Effector memory CD4-positive, alpha-beta T cell (primary cell): ENCODE results near the gene ERRFI1.

ENCODE experiments used
- DNase-seq, 3 donors: peaks; one replicate each; pipeline ENCODE4 v3.0.0-alpha.2; 2020
- H3K27ac ChIP-seq: 2 replicates; pipeline ENCODE4 v1.7.0; 2013; ENCODE audit warnings: mild to moderate bottlenecking, low read length, moderate library complexity; ENCODE audit not compliant: insufficient read depth, poor library complexity, severe bottlenecking
- H3K27me3 ChIP-seq: replicated peaks from 2 replicates; pipeline ENCODE4 v1.7.0; 2013; ENCODE audit warnings: mild to moderate bottlenecking, low read length; ENCODE audit not compliant: insufficient read depth, control insufficient read depth, poor library complexity, severe bottlenecking
- H3K36me3 ChIP-seq: 2 replicates; pipeline ENCODE4 v1.7.0; 2013; ENCODE audit warnings: mild to moderate bottlenecking, low read length, moderate library complexity; ENCODE audit not compliant: control insufficient read depth, insufficient read depth
- H3K4me1 ChIP-seq: 2 replicates; pipeline ENCODE4 v1.7.0; 2013; ENCODE audit warnings: low read length, mild to moderate bottlenecking; ENCODE audit not compliant: control insufficient read depth, insufficient read depth, poor library complexity, severe bottlenecking
- H3K4me3 ChIP-seq: 2 replicates; pipeline ENCODE4 v1.7.0; 2013; ENCODE audit warnings: low read length, low read depth, mild to moderate bottlenecking; ENCODE audit not compliant: insufficient read depth, poor library complexity, severe bottlenecking
- H3K9me3 ChIP-seq: 2 replicates; pipeline ENCODE4 v1.7.0; 2013; ENCODE audit warnings: mild to moderate bottlenecking, low read length, moderate library complexity; ENCODE audit not compliant: control insufficient read depth

The ERRFI1 gene

GRCh38 chr1:7991504-7992440, 34.3 kb downstream of the ERRFI1 start:
- H3K9me3 ChIP-seq, result no peaks in the 10 kb centered on the region
- no peaks in the 10 kb centered on the region for H3K4me1 ChIP-seq
- no peaks in the 10 kb centered on the region for H3K27me3 ChIP-seq
- no peak overlapping the region for H3K27ac ChIP-seq
- H3K4me3 ChIP-seq, result no peak overlapping the region
- H3K36me3 ChIP-seq, result no peaks in the 10 kb centered on the region
- no peak for DNase-seq

- Histone ChIP-seq H3K27me3 (no peaks in the 10 kb centered on the region), H3K4me3 (no peak overlapping the region), H3K27ac (no peak overlapping the region), H3K4me1 (no peaks in the 10 kb centered on the region), H3K9me3 (no peaks in the 10 kb centered on the region), H3K36me3 (peaks cover 18% of the 10 kb centered on the region)
- no peak for DNase-seq
Measured at GRCh38 chr1:7989762-7990428, 36.2 kb downstream of the ERRFI1 start.

- no peak overlapping the region for H3K4me3 ChIP-seq
- peaks cover 32% of the 10 kb centered on the region for H3K36me3 ChIP-seq
- no peaks in the 10 kb centered on the region for H3K27me3 ChIP-seq
- no peak for DNase-seq
- no peaks in the 10 kb centered on the region for H3K4me1 ChIP-seq
- H3K27ac ChIP-seq, result no peak overlapping the region
- H3K9me3 ChIP-seq, result no peaks in the 10 kb centered on the region
Measured at GRCh38 chr1:7988576-7988975, 37.5 kb downstream of the ERRFI1 start.

GRCh38 chr1:7987528-7987927, 38.6 kb downstream of the ERRFI1 start:
- Histone ChIP-seq H3K27me3 (no peaks in the 10 kb centered on the region), H3K9me3 (no peaks in the 10 kb centered on the region), H3K4me1 (peaks cover 2% of the 10 kb centered on the region), H3K36me3 (peaks cover 38% of the 10 kb centered on the region), H3K4me3 (no peak overlapping the region), H3K27ac (no peak overlapping the region)
- DNase-seq, result no peak

- Histone ChIP-seq H3K27ac (no peak overlapping the region), H3K36me3 (peaks cover 42% of the 10 kb centered on the region), H3K9me3 (no peaks in the 10 kb centered on the region), H3K27me3 (no peaks in the 10 kb centered on the region), H3K4me3 (no peak overlapping the region), H3K4me1 (peaks cover 3% of the 10 kb centered on the region)
- DNase-seq, result no peak
Measured at GRCh38 chr1:7985851-7986612, 40.1 kb downstream of the ERRFI1 start.

GRCh38 chr1:7984811-7985210, 41.3 kb downstream of the ERRFI1 start:
- H3K27ac ChIP-seq, result no peak overlapping the region
- no peak overlapping the region for H3K4me3 ChIP-seq
- H3K4me1 ChIP-seq, result peaks cover 3% of the 10 kb centered on the region
- H3K9me3 ChIP-seq, result no peaks in the 10 kb centered on the region
- H3K27me3 ChIP-seq, result no peaks in the 10 kb centered on the region
- peaks cover 53% of the 10 kb centered on the region for H3K36me3 ChIP-seq
- DNase-seq, result no peak

- peaks cover 67% of the 10 kb centered on the region for H3K36me3 ChIP-seq
- no peak overlapping the region for H3K27ac ChIP-seq
- no peaks in the 10 kb centered on the region for H3K27me3 ChIP-seq
- H3K4me1 ChIP-seq, result peaks cover 3% of the 10 kb centered on the region
- no peak for DNase-seq
- no peaks in the 10 kb centered on the region for H3K9me3 ChIP-seq
- H3K4me3 ChIP-seq, result no peak overlapping the region
Measured at GRCh38 chr1:7983086-7983778, 42.9 kb downstream of the ERRFI1 start.

- H3K27ac ChIP-seq, result no peak overlapping the region
- peaks cover 64% of the 10 kb centered on the region for H3K36me3 ChIP-seq
- H3K9me3 ChIP-seq, result no peaks in the 10 kb centered on the region
- H3K27me3 ChIP-seq, result no peaks in the 10 kb centered on the region
- no peak for DNase-seq
- peaks cover 3% of the 10 kb centered on the region for H3K4me1 ChIP-seq
- H3K4me3 ChIP-seq, result no peak overlapping the region
Measured at GRCh38 chr1:7980984-7981383, 45.1 kb downstream of the ERRFI1 start.

GRCh38 chr1:7975212-7975865, 50.8 kb downstream of the ERRFI1 start:
- no peak overlapping the region for H3K27ac ChIP-seq
- no peaks in the 10 kb centered on the region for H3K4me1 ChIP-seq
- peaks cover 48% of the 10 kb centered on the region for H3K36me3 ChIP-seq
- DNase-seq, result peak in 1 of 3 donors; percentile 10
- H3K4me3 ChIP-seq, result no peak overlapping the region
- H3K27me3 ChIP-seq, result no peaks in the 10 kb centered on the region
- H3K9me3 ChIP-seq, result no peaks in the 10 kb centered on the region
